ENCODE data around the gene OGA. TPM values are rescaled to one million over a fixed set of nuclear protein-coding genes. Genes with fewer than 3 reads are reported as not detected.

The OGA gene
- total and polyA plus RNA-seq, 2 of the 8 experiments (the other 6 are each of a cell fraction or from before 2014, with no cell fraction given), result 31.2 to 107 TPM

- no peak overlapping the region for H2BK120ac ChIP-seq (replicated peaks; ENCODE audit: low read depth, low read length)
- H3K9ac ChIP-seq (replicated peaks in 1 of 4; ENCODE audit: extremely low read depth in 1 of 4, low read depth in 3 of 4, low read length in 3 of 4), result no peak overlapping the region
- H3K4me1 ChIP-seq (replicated peaks in 1 of 4; ENCODE audit: control insufficient read depth in 3 of 4, insufficient read depth in 4 of 4, low read length in 3 of 4), result peaks cover 0 to 19% (median 4%) of the 10 kb centered on the region in 4 experiments; a peak in 5 of 7 replicates
- no peaks in the 10 kb centered on the region for H3K9me3 ChIP-seq (ENCODE audit: insufficient read depth in 2 of 2, low read depth in 1 of 2, low read length in 1 of 2)
- FAIRE-seq, result no peak
- H2BK20ac ChIP-seq (ENCODE audit: low read length), result no peak overlapping the region
- no peak overlapping the region for H3K14ac ChIP-seq (ENCODE audit: insufficient read length)
- H4K8ac ChIP-seq (ENCODE audit: extremely low read depth, insufficient read depth, low read length), result no peak overlapping the region
- H4K91ac ChIP-seq (replicated peaks; ENCODE audit: insufficient read length, low read length), result no peak overlapping the region
- no peak overlapping the region for H3K4me3 ChIP-seq (ENCODE audit: extremely low read depth in 1 of 4, insufficient read depth in 2 of 4, low read depth in 3 of 4, low read length in 4 of 4)
- H3K23ac ChIP-seq (ENCODE audit: insufficient read length), result no peak overlapping the region
- DNase-seq (ENCODE audit: low read depth in 1 of 2, low spot score in 2 of 2), result no peak
- no peak overlapping the region for H3K27ac ChIP-seq (ENCODE audit: low read depth, low read length)
- no peak overlapping the region for H2AK5ac ChIP-seq (ENCODE audit: low read depth, low read length)
- peaks cover 0 to 2% of the 10 kb centered on the region in 2 experiments for H4K20me1 ChIP-seq (replicated peaks in 1 of 2; ENCODE audit: control insufficient read depth in 1 of 2, insufficient read depth in 2 of 2, low read length in 2 of 2)
- no peak overlapping the region for H2BK5ac ChIP-seq (ENCODE audit: low read depth, low read length)
- no peak overlapping the region for H2AFZ ChIP-seq (ENCODE audit: low read length)
- no peak overlapping the region for H4K5ac ChIP-seq (ENCODE audit: insufficient read length, low read depth, low read length)
- H3K4me2 ChIP-seq (ENCODE audit: insufficient read depth in 1 of 2, low read depth in 2 of 2, low read length in 2 of 2), result no peak overlapping the region
- ChIA-PET POLR2A (ENCODE audit: partially characterized antibody) (interaction anchor here (1.5 kb wide), 1 partner anchor 30 kb away, joined by 8 read pairs; the partner anchor contains the start of gene OGA), CTCF (ENCODE audit: partially characterized antibody) (interaction anchor here (0.7 to 3.1 kb wide), 12 partner anchors 7 to 225 kb away, joined by 3 to 22 read pairs (median 4); no protein-coding TSS in a partner anchor)
- H3K56ac ChIP-seq (replicated peaks; ENCODE audit: insufficient read length, low read depth, low read length), result no peak overlapping the region
- no peak overlapping the region for H3K18ac ChIP-seq (ENCODE audit: extremely low read depth, low read length)
- no peaks in the 10 kb centered on the region for H3K79me1 ChIP-seq (ENCODE audit: low read depth, low read length)
- no peak overlapping the region for H2BK15ac ChIP-seq (ENCODE audit: low read length)
- WGBS, 2 experiments (ENCODE audit: extremely low coverage in 1 of 2, insufficient coverage in 1 of 2, insufficient read length in 1 of 2, insufficient replicate concordance in 2 of 2, low coverage in 1 of 2, low lambda C conversion rate in 2 of 2, missing lambda C conversion rate in 1 of 2), result 93% methylated on average over 4 of the region's 4 CpGs; no CpG with 5 or more reads in 1 of the 2 experiments
- no peak overlapping the region for H2BK12ac ChIP-seq (ENCODE audit: low read depth, low read length)
- peaks cover 4% of the 10 kb centered on the region for H3K23me2 ChIP-seq (ENCODE audit: low read depth, low read length)
- no peak overlapping the region for H3K4ac ChIP-seq (replicated peaks; ENCODE audit: insufficient read length, low read depth, low read length)
- no peaks in the 10 kb centered on the region; a peak in 1 of 7 replicates for H3K27me3 ChIP-seq (replicated peaks in 1 of 4; ENCODE audit: control insufficient read depth in 3 of 4, extremely low read depth in 1 of 4, insufficient read depth in 3 of 4, low read length in 3 of 4)
- H3K79me2 ChIP-seq (ENCODE audit: control insufficient read depth in 1 of 2, insufficient read depth in 2 of 2, low read length in 2 of 2), result no peaks in the 10 kb centered on the region
- H3K36me3 ChIP-seq (ENCODE audit: control insufficient read depth in 2 of 4, insufficient read depth in 4 of 4, low read length in 3 of 4), result no peaks in the 10 kb centered on the region
- TF ChIP-seq SP4 (IDR thresholded peaks at IDR 0.05; ENCODE audit: low read length) (no peak), RXRA (IDR thresholded peaks at IDR 0.05; ENCODE audit: insufficient read depth, low read depth, low read length) (no peak), TEAD4 (IDR thresholded peaks at IDR 0.05; ENCODE audit: low read depth, low read length) (no peak), KDM4A (IDR thresholded peaks at IDR 0.05; ENCODE audit: low read depth, low read length, severe bottlenecking) (no peak), SIN3A (conservative IDR thresholded peaks at IDR 0.05 in 1 of 2, IDR thresholded peaks at IDR 0.05 in 1 of 2; ENCODE audit: low read depth in 1 of 2, low read length in 2 of 2) (no peak), JUND (IDR thresholded peaks at IDR 0.05; ENCODE audit: low read length) (no peak), JUN (IDR thresholded peaks at IDR 0.05; ENCODE audit: low read depth, low read length) (no peak), CTCF (IDR thresholded peaks at IDR 0.05; ENCODE audit: control extremely low read depth in 1 of 3, insufficient read depth in 1 of 3, low read depth in 1 of 3, low read length in 3 of 3) (no peak), SIRT6 (IDR thresholded peaks at IDR 0.05; ENCODE audit: low read length) (no peak), NANOG (IDR thresholded peaks at IDR 0.05; ENCODE audit: insufficient read depth, low read depth, low read length, poor library complexity, severe bottlenecking) (no peak), EP300 (IDR thresholded peaks at IDR 0.05; ENCODE audit: borderline replicate concordance in 1 of 2, low read depth in 2 of 2, low read length in 2 of 2) (no peak), CREB1 (IDR thresholded peaks at IDR 0.05) (no peak)
Measured at GRCh38 chr10:101848408-101848807, 30.2 kb upstream of the OGA start.

All from H1 (cell line).